Sigmoid colon (tissue), 4 donors: ENCODE measurements around the gene SOBP.

Experiments
- POLR2AphosphoS5 ChIP-seq, 4 donors: sonication (generic); formaldehyde crosslinking; IDR thresholded peaks; one replicate each; pipeline ENCODE4 v1.6.1; 2017; ENCODE audit warnings: antibody characterized with exemption in 4 of 4
- TF ChIP-seq, protein P1 (sequence below), 4 experiments: fragments of 450-650 bp in 3 of 4; fragments of 200-600 bp in 1 of 4; IDR thresholded peaks; one replicate each; pipeline ENCODE4 v1.5.1; 2016 to 2019; ENCODE audit warnings: antibody characterized with exemption in 4 of 4, mild to moderate bottlenecking in 3 of 4, moderate library complexity in 2 of 4

DNA sequence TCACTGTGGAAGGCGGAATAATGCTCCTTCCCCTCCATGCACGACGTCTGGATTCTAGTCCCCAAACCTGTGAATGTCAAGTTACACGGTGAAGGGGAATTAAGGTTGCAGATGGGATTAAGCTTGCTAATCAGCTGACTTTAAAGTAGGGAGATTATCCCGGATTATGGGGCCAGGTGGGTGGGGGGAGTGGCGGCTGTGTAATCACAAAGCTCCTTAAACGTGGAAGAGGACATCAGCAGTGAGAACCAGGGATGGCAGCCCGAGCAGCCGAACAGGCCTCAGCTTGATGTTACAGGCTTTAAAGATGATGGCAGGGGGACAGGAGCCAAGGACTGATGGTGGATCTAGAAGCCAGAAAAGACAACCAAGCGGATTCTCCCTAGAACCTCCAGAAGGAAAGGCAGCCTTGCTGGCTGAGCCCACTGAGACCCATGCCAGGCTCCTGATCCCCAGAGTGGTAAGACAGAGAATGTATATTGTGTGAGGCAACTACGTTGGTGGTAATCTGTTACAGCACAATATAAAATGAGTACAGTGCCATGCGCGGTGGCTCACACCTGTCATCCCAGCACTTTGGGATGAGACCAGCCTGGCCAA lies 216.7 kb downstream of the SOBP start:
- TF ChIP-seq, protein P1, sequence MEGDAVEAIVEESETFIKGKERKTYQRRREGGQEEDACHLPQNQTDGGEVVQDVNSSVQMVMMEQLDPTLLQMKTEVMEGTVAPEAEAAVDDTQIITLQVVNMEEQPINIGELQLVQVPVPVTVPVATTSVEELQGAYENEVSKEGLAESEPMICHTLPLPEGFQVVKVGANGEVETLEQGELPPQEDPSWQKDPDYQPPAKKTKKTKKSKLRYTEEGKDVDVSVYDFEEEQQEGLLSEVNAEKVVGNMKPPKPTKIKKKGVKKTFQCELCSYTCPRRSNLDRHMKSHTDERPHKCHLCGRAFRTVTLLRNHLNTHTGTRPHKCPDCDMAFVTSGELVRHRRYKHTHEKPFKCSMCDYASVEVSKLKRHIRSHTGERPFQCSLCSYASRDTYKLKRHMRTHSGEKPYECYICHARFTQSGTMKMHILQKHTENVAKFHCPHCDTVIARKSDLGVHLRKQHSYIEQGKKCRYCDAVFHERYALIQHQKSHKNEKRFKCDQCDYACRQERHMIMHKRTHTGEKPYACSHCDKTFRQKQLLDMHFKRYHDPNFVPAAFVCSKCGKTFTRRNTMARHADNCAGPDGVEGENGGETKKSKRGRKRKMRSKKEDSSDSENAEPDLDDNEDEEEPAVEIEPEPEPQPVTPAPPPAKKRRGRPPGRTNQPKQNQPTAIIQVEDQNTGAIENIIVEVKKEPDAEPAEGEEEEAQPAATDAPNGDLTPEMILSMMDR (IDR thresholded peaks at IDR 0.05), result no peak
- no peak for TF ChIP-seq POLR2AphosphoS5 (IDR thresholded peaks at IDR 0.05)
